ENCODE results near the gene GPR31.

GPR31 gene

GRCh38 chr6:167130008-167130677 lies 27.6 kb downstream of the GPR31 start:
- no peak for DNase-seq (ENCODE audit: low read depth, low spot score)
- Histone ChIP-seq H3K4me3 (ENCODE audit: insufficient read length, low read depth) (no peak overlapping the region), H3K36me3 (ENCODE audit: insufficient read depth, insufficient read length, low read length) (no peaks in the 10 kb centered on the region), H3K9ac (ENCODE audit: insufficient read length, low read depth) (no peak overlapping the region), H3K4me1 (ENCODE audit: insufficient read depth, insufficient read length) (no peaks in the 10 kb centered on the region), H3K27me3 (ENCODE audit: insufficient read depth, insufficient read length) (no peaks in the 10 kb centered on the region), H3K9me3 (ENCODE audit: insufficient read depth, low read length) (no peaks in the 10 kb centered on the region)
- TF ChIP-seq SUZ12 (IDR thresholded peaks at IDR 0.05; ENCODE audit: extremely low read depth, insufficient read depth, insufficient read length) (no peak), YY1 (IDR thresholded peaks at IDR 0.05; ENCODE audit: insufficient read depth, insufficient read length) (no peak), ZNF274 (IDR thresholded peaks at IDR 0.05; ENCODE audit: low read depth, low read length) (no peak)

- DNase-seq (ENCODE audit: low read depth, low spot score), result no peak
- Histone ChIP-seq H3K4me3 (ENCODE audit: insufficient read length, low read depth) (no peak overlapping the region), H3K4me1 (ENCODE audit: insufficient read depth, insufficient read length) (no peaks in the 10 kb centered on the region), H3K9me3 (ENCODE audit: insufficient read depth, low read length) (no peaks in the 10 kb centered on the region), H3K9ac (ENCODE audit: insufficient read length, low read depth) (no peak overlapping the region), H3K36me3 (ENCODE audit: insufficient read depth, insufficient read length, low read length) (no peaks in the 10 kb centered on the region), H3K27me3 (ENCODE audit: insufficient read depth, insufficient read length) (no peaks in the 10 kb centered on the region)
- no peak for TF ChIP-seq YY1 (IDR thresholded peaks at IDR 0.05; ENCODE audit: insufficient read depth, insufficient read length)
- no peak for TF ChIP-seq ZNF274 (IDR thresholded peaks at IDR 0.05; ENCODE audit: low read depth, low read length)
- no peak for TF ChIP-seq SUZ12 (IDR thresholded peaks at IDR 0.05; ENCODE audit: extremely low read depth, insufficient read depth, insufficient read length)
These were observed 28.2 kb downstream of the GPR31 start for GRCh38 chr6:167129562-167129961.

DNA sequence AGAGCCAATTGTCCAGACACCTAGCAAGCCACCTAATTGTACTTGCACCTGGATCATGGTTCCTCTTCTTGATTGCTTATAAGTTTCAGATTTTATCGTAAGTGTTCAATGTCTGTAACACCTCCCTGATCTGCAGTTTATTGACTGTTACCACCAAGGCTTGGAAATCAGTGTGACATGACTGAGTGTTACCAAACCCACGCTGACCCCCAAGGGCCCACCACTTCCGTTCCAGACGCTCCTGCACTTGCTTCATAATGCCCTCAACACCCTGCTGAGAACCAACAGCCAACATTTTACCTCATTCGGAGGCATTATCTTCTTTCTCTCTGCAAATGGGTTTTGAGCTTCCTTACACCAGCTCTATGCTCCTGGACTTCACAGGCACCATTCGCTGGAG lies 28.6 kb downstream of the GPR31 start:
- H3K36me3 ChIP-seq (ENCODE audit: insufficient read depth, insufficient read length, low read length), result no peaks in the 10 kb centered on the region
- H3K4me1 ChIP-seq (ENCODE audit: insufficient read depth, insufficient read length), result no peaks in the 10 kb centered on the region
- no peaks in the 10 kb centered on the region for H3K27me3 ChIP-seq (ENCODE audit: insufficient read depth, insufficient read length)
- H3K9me3 ChIP-seq (ENCODE audit: insufficient read depth, low read length), result no peaks in the 10 kb centered on the region
- H3K9ac ChIP-seq (ENCODE audit: insufficient read length, low read depth), result no peak overlapping the region
- no peak for DNase-seq (ENCODE audit: low read depth, low spot score)
- H3K4me3 ChIP-seq (ENCODE audit: insufficient read length, low read depth), result no peak overlapping the region
- TF ChIP-seq SUZ12 (IDR thresholded peaks at IDR 0.05; ENCODE audit: extremely low read depth, insufficient read depth, insufficient read length), result no peak
- TF ChIP-seq ZNF274 (IDR thresholded peaks at IDR 0.05; ENCODE audit: low read depth, low read length), result no peak
- TF ChIP-seq YY1 (IDR thresholded peaks at IDR 0.05; ENCODE audit: insufficient read depth, insufficient read length), result no peak

- Histone ChIP-seq H3K4me3 (ENCODE audit: insufficient read length, low read depth) (no peak overlapping the region), H3K27me3 (ENCODE audit: insufficient read depth, insufficient read length) (no peaks in the 10 kb centered on the region), H3K4me1 (ENCODE audit: insufficient read depth, insufficient read length) (no peaks in the 10 kb centered on the region), H3K9ac (ENCODE audit: insufficient read length, low read depth) (no peak overlapping the region), H3K36me3 (ENCODE audit: insufficient read depth, insufficient read length, low read length) (no peaks in the 10 kb centered on the region), H3K9me3 (ENCODE audit: insufficient read depth, low read length) (no peaks in the 10 kb centered on the region)
- DNase-seq (ENCODE audit: low read depth, low spot score), result no peak
- TF ChIP-seq ZNF274 (IDR thresholded peaks at IDR 0.05; ENCODE audit: low read depth, low read length) (no peak), SUZ12 (IDR thresholded peaks at IDR 0.05; ENCODE audit: extremely low read depth, insufficient read depth, insufficient read length) (no peak), YY1 (IDR thresholded peaks at IDR 0.05; ENCODE audit: insufficient read depth, insufficient read length) (no peak)
These were observed 29.8 kb downstream of the GPR31 start for GRCh38 chr6:167127785-167128531.

GRCh38 chr6:167125855-167126349 lies 31.9 kb downstream of the GPR31 start:
- H3K9me3 ChIP-seq (ENCODE audit: insufficient read depth, low read length), result no peaks in the 10 kb centered on the region; the same call in 1 of the 2 replicates
- H3K4me3 ChIP-seq (ENCODE audit: insufficient read length, low read depth), result no peak overlapping the region
- H3K36me3 ChIP-seq (ENCODE audit: insufficient read depth, insufficient read length, low read length), result no peaks in the 10 kb centered on the region
- no peaks in the 10 kb centered on the region for H3K27me3 ChIP-seq (ENCODE audit: insufficient read depth, insufficient read length)
- DNase-seq (ENCODE audit: low read depth, low spot score), result no peak
- TF ChIP-seq SUZ12 (IDR thresholded peaks at IDR 0.05; ENCODE audit: extremely low read depth, insufficient read depth, insufficient read length) (no peak), ZNF274 (IDR thresholded peaks at IDR 0.05; ENCODE audit: low read depth, low read length) (no peak), YY1 (IDR thresholded peaks at IDR 0.05; ENCODE audit: insufficient read depth, insufficient read length) (no peak)
- no peak overlapping the region for H3K9ac ChIP-seq (ENCODE audit: insufficient read length, low read depth)
- no peaks in the 10 kb centered on the region for H3K4me1 ChIP-seq (ENCODE audit: insufficient read depth, insufficient read length)

GRCh38 chr6:167125410-167125809 lies 32.4 kb downstream of the GPR31 start:
- Histone ChIP-seq H3K36me3 (ENCODE audit: insufficient read depth, insufficient read length, low read length) (no peaks in the 10 kb centered on the region), H3K9me3 (ENCODE audit: insufficient read depth, low read length) (peaks cover 2% of the 10 kb centered on the region; the same call in 1 of the 2 replicates), H3K27me3 (ENCODE audit: insufficient read depth, insufficient read length) (no peaks in the 10 kb centered on the region), H3K4me1 (ENCODE audit: insufficient read depth, insufficient read length) (no peaks in the 10 kb centered on the region), H3K9ac (ENCODE audit: insufficient read length, low read depth) (no peak overlapping the region), H3K4me3 (ENCODE audit: insufficient read length, low read depth) (no peak overlapping the region)
- no peak for DNase-seq (ENCODE audit: low read depth, low spot score)
- TF ChIP-seq YY1 (IDR thresholded peaks at IDR 0.05; ENCODE audit: insufficient read depth, insufficient read length), result no peak
- no peak for TF ChIP-seq SUZ12 (IDR thresholded peaks at IDR 0.05; ENCODE audit: extremely low read depth, insufficient read depth, insufficient read length)
- no peak for TF ChIP-seq ZNF274 (IDR thresholded peaks at IDR 0.05; ENCODE audit: low read depth, low read length)

DNA sequence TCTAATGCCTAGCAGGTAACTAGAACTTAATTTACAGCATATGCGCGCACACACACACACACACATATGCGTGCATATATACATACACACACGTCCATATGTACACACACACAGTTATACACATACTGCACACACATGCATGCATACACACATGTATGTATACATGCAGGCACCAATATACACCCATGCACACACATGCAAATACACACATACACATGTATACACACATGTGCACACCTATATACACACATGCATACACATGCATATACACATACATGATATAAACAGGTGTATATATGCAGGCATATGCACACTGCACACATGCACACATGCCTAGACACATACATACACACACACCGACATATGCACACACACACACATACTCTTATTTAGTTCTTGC lies 33.0 kb downstream of the GPR31 start:
- H3K36me3 ChIP-seq (ENCODE audit: insufficient read depth, insufficient read length, low read length), result no peaks in the 10 kb centered on the region
- no peaks in the 10 kb centered on the region for H3K4me1 ChIP-seq (ENCODE audit: insufficient read depth, insufficient read length)
- TF ChIP-seq ZNF274 (IDR thresholded peaks at IDR 0.05; ENCODE audit: low read depth, low read length) (no peak), YY1 (IDR thresholded peaks at IDR 0.05; ENCODE audit: insufficient read depth, insufficient read length) (no peak), SUZ12 (IDR thresholded peaks at IDR 0.05; ENCODE audit: extremely low read depth, insufficient read depth, insufficient read length) (no peak)
- H3K9ac ChIP-seq (ENCODE audit: insufficient read length, low read depth), result no peak overlapping the region
- peaks cover 8% of the 10 kb centered on the region; the same call in 1 of the 2 replicates for H3K9me3 ChIP-seq (ENCODE audit: insufficient read depth, low read length)
- H3K4me3 ChIP-seq (ENCODE audit: insufficient read length, low read depth), result no peak overlapping the region
- H3K27me3 ChIP-seq (ENCODE audit: insufficient read depth, insufficient read length), result no peaks in the 10 kb centered on the region
- no peak for DNase-seq (ENCODE audit: low read depth, low spot score)
